H9 (cell line): ENCODE results near the gene USP47. TPM values are rescaled to one million over a fixed set of nuclear protein-coding genes. Genes with fewer than 3 reads are reported as not detected.

ENCODE experiments used
- DNase-seq: peaks from one replicate; pipeline ENCODE4 v3.0.0-alpha.2; 2017
- H2AFZ ChIP-seq: one replicate; pipeline ENCODE4 v1.6.1; 2013; ENCODE audit warnings: mild to moderate bottlenecking, low read length, control low read depth, moderate library complexity
- H2AK5ac ChIP-seq: 2 replicates; pipeline ENCODE4 v1.6.1; 2013; ENCODE audit warnings: low read length, control low read depth, mixed read lengths; ENCODE audit not compliant: insufficient read length
- H2BK120ac ChIP-seq: one replicate; pipeline ENCODE4 v1.6.1; 2013; ENCODE audit warnings: low read depth, mild to moderate bottlenecking, low read length, control low read depth, inconsistent platforms; ENCODE audit not compliant: poor library complexity, severe bottlenecking
- H2BK12ac ChIP-seq: 2 replicates; pipeline ENCODE4 v1.6.1; 2013; ENCODE audit warnings: low read length, control low read depth, mixed read lengths, low read depth; ENCODE audit not compliant: insufficient read length
- H2BK15ac ChIP-seq: 2 replicates; pipeline ENCODE4 v1.6.1; 2013; ENCODE audit warnings: low read depth, low read length, control low read depth
- H2BK20ac ChIP-seq: one replicate; pipeline ENCODE4 v1.6.1; 2013; ENCODE audit warnings: low read depth, mild to moderate bottlenecking, low read length, control low read depth, inconsistent platforms; ENCODE audit not compliant: poor library complexity, severe bottlenecking
- H2BK5ac ChIP-seq: 2 replicates; pipeline ENCODE4 v1.6.1; 2013; ENCODE audit warnings: low read length, control low read depth, mixed read lengths; ENCODE audit not compliant: insufficient read length
- H3K14ac ChIP-seq: 2 replicates; pipeline ENCODE4 v1.6.1; 2013; ENCODE audit warnings: low read length, control low read depth; ENCODE audit not compliant: insufficient read depth
- H3K18ac ChIP-seq: 2 replicates; pipeline ENCODE4 v1.6.1; 2013; ENCODE audit warnings: low read depth, mild to moderate bottlenecking, mixed read lengths, low read length, control low read depth; ENCODE audit not compliant: insufficient read length
- H3K23ac ChIP-seq: 2 replicates; pipeline ENCODE4 v1.6.1; 2013; ENCODE audit warnings: low read length, control low read depth, mixed read lengths, low read depth; ENCODE audit not compliant: insufficient read length
- H3K23me2 ChIP-seq: 2 replicates; pipeline ENCODE4 v1.6.1; 2013; ENCODE audit warnings: low read depth, mild to moderate bottlenecking, mixed read lengths, low read length, control low read depth; ENCODE audit not compliant: insufficient read length, poor library complexity, severe bottlenecking
- H3K27ac ChIP-seq: 2 replicates; pipeline ENCODE4 v1.5.1; 2013; ENCODE audit warnings: low read length, control low read depth, mixed read lengths, low read depth; ENCODE audit not compliant: insufficient read length
- H3K27me3 ChIP-seq: 2 replicates; pipeline ENCODE4 v1.6.1; 2013; ENCODE audit warnings: low read length, control low read depth, inconsistent platforms; ENCODE audit not compliant: insufficient read depth
- H3K4ac ChIP-seq: 2 replicates; pipeline ENCODE4 v1.6.1; 2013; ENCODE audit warnings: low read depth, mild to moderate bottlenecking, control low read depth, inconsistent platforms, low read length, moderate library complexity
- H3K4me1 ChIP-seq: 2 replicates; pipeline ENCODE4 v1.6.1; 2013; ENCODE audit warnings: low read length, control low read depth, inconsistent platforms; ENCODE audit not compliant: insufficient read depth
- H3K4me2 ChIP-seq: 2 replicates; pipeline ENCODE4 v1.6.1; 2013; ENCODE audit warnings: low read length, control low read depth, mixed read lengths; ENCODE audit not compliant: insufficient read length, insufficient read depth
- H3K56ac ChIP-seq: 2 replicates; pipeline ENCODE4 v1.6.1; 2013; ENCODE audit warnings: low read depth, mild to moderate bottlenecking, mixed read lengths, low read length, control low read depth; ENCODE audit not compliant: insufficient read length
- H3K79me1 ChIP-seq: 2 replicates; pipeline ENCODE4 v1.6.1; 2013; ENCODE audit warnings: low read depth, mild to moderate bottlenecking, moderate library complexity, low read length, control low read depth, inconsistent platforms; ENCODE audit not compliant: insufficient read depth, poor library complexity, severe bottlenecking
- H3K79me2 ChIP-seq: 2 replicates; pipeline ENCODE4 v1.6.1; 2013; ENCODE audit warnings: low read length, control low read depth, inconsistent platforms; ENCODE audit not compliant: insufficient read depth
- H3K9ac ChIP-seq: 2 replicates; pipeline ENCODE4 v1.6.1; 2013; ENCODE audit warnings: low read length, control low read depth, mixed read lengths; ENCODE audit not compliant: insufficient read length; ENCODE audit errors: extremely low read depth
- H3K9me3 ChIP-seq: one replicate; pipeline ENCODE4 v1.6.1; 2013; ENCODE audit warnings: low read depth, low read length, inconsistent platforms; ENCODE audit not compliant: control insufficient read depth
- H3T11ph ChIP-seq: one replicate; pipeline ENCODE4 v1.6.1; 2013; ENCODE audit warnings: mild to moderate bottlenecking, low read length, control low read depth, inconsistent platforms
- H4K20me1 ChIP-seq: one replicate; pipeline ENCODE4 v1.6.1; 2013; ENCODE audit not compliant: control insufficient read depth, insufficient read length, insufficient read depth
- H4K5ac ChIP-seq: 2 replicates; pipeline ENCODE4 v1.6.1; 2013; ENCODE audit warnings: low read depth, mild to moderate bottlenecking, mixed read lengths, low read length, control low read depth; ENCODE audit not compliant: insufficient read length
- H4K8ac ChIP-seq: replicated peaks from 2 replicates; pipeline ENCODE4 v1.6.1; 2013; ENCODE audit warnings: low read length, control low read depth, mixed read lengths, low read depth; ENCODE audit not compliant: insufficient read length
- H4K91ac ChIP-seq: 2 replicates; pipeline ENCODE4 v1.6.1; 2013; ENCODE audit warnings: low read depth, mild to moderate bottlenecking, moderate library complexity, mixed read lengths, low read length, control low read depth; ENCODE audit not compliant: insufficient read length
- H3K27ac Mint-ChIP-seq, 3 experiments: 2 replicates in 2 of 3; 3 replicates in 1 of 3; pipeline ENCODE4 v1.8.0; 2020 to 2021; ENCODE audit warnings: mixed read lengths in 3 of 3, mild to moderate bottlenecking in 1 of 3, moderate library complexity in 1 of 3
- H3K27me3 Mint-ChIP-seq: 2 replicates; pipeline ENCODE4 v1.8.0; 2021; ENCODE audit warnings: low read depth, mild to moderate bottlenecking, moderate library complexity, mixed read lengths
- H3K36me3 Mint-ChIP-seq, 3 experiments: 2 replicates in 2 of 3; 3 replicates in 1 of 3; pipeline ENCODE4 v1.8.0; 2020 to 2021; ENCODE audit warnings: low read depth in 3 of 3, mixed read lengths in 3 of 3; ENCODE audit not compliant: insufficient read depth in 1 of 3
- H3K4me1 Mint-ChIP-seq, 2 experiments: 2 replicates each; pipeline ENCODE4 v1.8.0; 2020; ENCODE audit warnings: mixed read lengths in 2 of 2
- H3K4me3 Mint-ChIP-seq, 2 experiments: 2 replicates in 1 of 2; 3 replicates in 1 of 2; pipeline ENCODE4 v1.8.0; 2020 to 2021; ENCODE audit warnings: mild to moderate bottlenecking in 2 of 2, mixed read lengths in 2 of 2, moderate library complexity in 1 of 2
- H3K9me3 Mint-ChIP-seq, 2 experiments: 2 replicates in 1 of 2; 3 replicates in 1 of 2; pipeline ENCODE4 v1.8.0; 2020; ENCODE audit warnings: mild to moderate bottlenecking in 2 of 2, mixed read lengths in 2 of 2, moderate library complexity in 1 of 2
- whole genome bisulfite sequencing: extraction: QIAGEN DNeasy Blood & Tissue Kit; methylation state at CpG from one replicate; pipeline ENCODE4 v1.1.7; 2013; ENCODE audit warnings: missing lambda C conversion rate, low lambda C conversion rate, mixed read lengths; ENCODE audit not compliant: insufficient read length; ENCODE audit errors: extremely low coverage; 5-methylcytosine and 5-hydroxymethylcytosine counted together
- total RNA-seq: library from RNA; stranded (reverse); gene quantifications from 2 replicates; pipeline ENCODE4 v1.2.1, GENCODE V29; 2021
- TF ChIP-seq, protein P1 (sequence below): fragments of 200-600 bp; sonication (generic); conservative IDR thresholded peaks from 3 replicates; pipeline ENCODE4 v1.8.0; 2021; ENCODE audit warnings: antibody characterized with exemption, mild to moderate bottlenecking

Gene USP47
- total RNA-seq, 1 experiment from 2014 or later, result 26.7 TPM

DNA sequence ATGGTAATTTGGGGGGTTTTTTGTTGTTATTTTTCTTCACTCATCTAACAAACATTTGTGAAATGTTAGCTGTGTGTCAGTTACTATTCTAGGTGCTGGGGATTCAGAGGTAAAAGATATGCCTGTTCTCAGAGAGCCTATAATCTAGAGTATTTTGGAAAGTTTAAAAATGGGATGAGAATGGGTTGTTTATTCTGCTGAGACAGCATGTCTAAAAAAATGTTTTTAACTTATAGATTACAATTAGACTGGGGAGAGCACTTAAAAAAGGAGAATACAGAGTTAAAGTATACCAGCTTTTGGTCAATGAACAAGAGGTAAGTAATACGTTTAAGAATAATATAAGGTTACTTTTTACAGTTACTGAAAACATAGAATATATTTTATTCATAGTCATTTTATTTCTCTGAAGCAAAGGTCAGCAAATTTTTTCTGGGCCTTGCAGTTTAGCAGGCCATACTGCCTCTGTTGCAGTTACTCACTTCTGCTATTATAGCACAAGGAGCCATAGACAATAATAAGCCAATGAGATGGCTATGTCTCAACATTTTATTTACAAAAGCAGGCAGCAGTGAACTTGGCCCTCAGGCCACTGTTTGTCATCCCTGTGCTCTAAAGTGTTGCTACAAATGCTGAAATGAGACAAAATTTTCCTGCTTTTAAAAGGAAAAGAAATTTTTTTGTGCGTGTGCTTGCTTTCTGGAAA is 106.6 kb downstream of the USP47 start:
- Histone ChIP-seq H3T11ph (no peak overlapping the region), H3K4ac (no peak overlapping the region), H3K4me1 (no peaks in the 10 kb centered on the region), H3K4me2 (no peak overlapping the region), H3K79me2 (no peaks in the 10 kb centered on the region), H3K27me3 (no peaks in the 10 kb centered on the region), H4K5ac (no peak overlapping the region), H3K23ac (no peak overlapping the region), H3K18ac (no peak overlapping the region), H2AK5ac (no peak overlapping the region), H3K14ac (no peak overlapping the region), H2BK15ac (no peak overlapping the region), H3K9me3 (no peaks in the 10 kb centered on the region), H3K23me2 (no peaks in the 10 kb centered on the region), H3K56ac (no peak overlapping the region), H4K8ac (no peak overlapping the region), H2AFZ (no peak overlapping the region), H2BK12ac (no peak overlapping the region), H4K91ac (no peak overlapping the region), H2BK5ac (no peak overlapping the region), H2BK120ac (no peak overlapping the region), H3K27ac (no peak overlapping the region), H3K9ac (no peak overlapping the region), H2BK20ac (no peak overlapping the region), H3K79me1 (no peaks in the 10 kb centered on the region), H4K20me1 (no peaks in the 10 kb centered on the region)
- H3K4me1 Mint-ChIP-seq, result no peaks in the 10 kb centered on the region
- H3K27me3 Mint-ChIP-seq, result no peaks in the 10 kb centered on the region
- no peak overlapping the region for H3K27ac Mint-ChIP-seq
- TF ChIP-seq, protein P1, sequence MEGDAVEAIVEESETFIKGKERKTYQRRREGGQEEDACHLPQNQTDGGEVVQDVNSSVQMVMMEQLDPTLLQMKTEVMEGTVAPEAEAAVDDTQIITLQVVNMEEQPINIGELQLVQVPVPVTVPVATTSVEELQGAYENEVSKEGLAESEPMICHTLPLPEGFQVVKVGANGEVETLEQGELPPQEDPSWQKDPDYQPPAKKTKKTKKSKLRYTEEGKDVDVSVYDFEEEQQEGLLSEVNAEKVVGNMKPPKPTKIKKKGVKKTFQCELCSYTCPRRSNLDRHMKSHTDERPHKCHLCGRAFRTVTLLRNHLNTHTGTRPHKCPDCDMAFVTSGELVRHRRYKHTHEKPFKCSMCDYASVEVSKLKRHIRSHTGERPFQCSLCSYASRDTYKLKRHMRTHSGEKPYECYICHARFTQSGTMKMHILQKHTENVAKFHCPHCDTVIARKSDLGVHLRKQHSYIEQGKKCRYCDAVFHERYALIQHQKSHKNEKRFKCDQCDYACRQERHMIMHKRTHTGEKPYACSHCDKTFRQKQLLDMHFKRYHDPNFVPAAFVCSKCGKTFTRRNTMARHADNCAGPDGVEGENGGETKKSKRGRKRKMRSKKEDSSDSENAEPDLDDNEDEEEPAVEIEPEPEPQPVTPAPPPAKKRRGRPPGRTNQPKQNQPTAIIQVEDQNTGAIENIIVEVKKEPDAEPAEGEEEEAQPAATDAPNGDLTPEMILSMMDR, result no peak
- H3K9me3 Mint-ChIP-seq, result no peaks in the 10 kb centered on the region
- peaks cover 0 to 23% (median 18%) of the 10 kb centered on the region in 3 experiments; a peak in 6 of 7 replicates for H3K36me3 Mint-ChIP-seq
- DNase-seq, result no peak
- no CpG with 5 or more reads among the region's 2 CpGs for WGBS
- no peak overlapping the region for H3K4me3 Mint-ChIP-seq
